Left renal pelvis (tissue), 4 donors: Measurements from ENCODE around the gene PMM2. TPM values are rescaled to one million over a fixed set of nuclear protein-coding genes. Genes with fewer than 3 reads are reported as not detected.
"Not testable (repeated sequence)": the region's sequence is repeated elsewhere in the genome, so short reads cannot be mapped to it uniquely, and the experiment has no call there.

ENCODE experiments used
- DNase-seq, 4 donors: peaks; one replicate each; pipeline ENCODE4 v3.0.0-alpha.2; 2013; ENCODE audit warnings: low read depth in 4 of 4, low spot score in 3 of 4
- polyA plus RNA-seq, 4 donors: library from polyadenylated mRNA; unstranded; fragments of 120-200 nt; gene quantifications; one replicate each; pipeline ENCODE4 v1.2.1, GENCODE V29; 2013; ENCODE audit not compliant: insufficient read length in 4 of 4

The PMM2 gene
- polyA plus RNA-seq, 4 donors: 19.5 to 24.2 (median 22.0) TPM

GRCh38 chr16:8816967-8817655 is 19.5 kb downstream of the PMM2 start:
- DNase-seq: no peak

- no peak for DNase-seq
Measured at GRCh38 chr16:8818504-8819270, 21.0 kb downstream of the PMM2 start.

GRCh38 chr16:8819411-8820034 is 21.9 kb downstream of the PMM2 start:
- no peak for DNase-seq

- no peak for DNase-seq
Measured at GRCh38 chr16:8822403-8822802, 24.8 kb downstream of the PMM2 start.

- DNase-seq: no peak
Measured at GRCh38 chr16:8826278-8826879, 28.7 kb downstream of the PMM2 start.

- no peak for DNase-seq
Measured at GRCh38 chr16:8828541-8829165, 31.0 kb downstream of the PMM2 start.

GRCh38 chr16:8831450-8831849 is 33.8 kb downstream of the PMM2 start:
- DNase-seq: no peak

- DNase-seq: no peak
Measured at GRCh38 chr16:8831871-8832716, 34.5 kb downstream of the PMM2 start.

- no peak for DNase-seq
Measured at GRCh38 chr16:8832717-8833105, 35.1 kb downstream of the PMM2 start.

GRCh38 chr16:8836797-8837196 is 39.2 kb downstream of the PMM2 start:
- not testable (repeated sequence) for DNase-seq

GRCh38 chr16:8837594-8837993 is 40.0 kb downstream of the PMM2 start:
- not testable (repeated sequence) for DNase-seq

GRCh38 chr16:8842016-8842415 is 44.4 kb downstream of the PMM2 start:
- not testable (repeated sequence) for DNase-seq

GRCh38 chr16:8843296-8843695 is 45.7 kb downstream of the PMM2 start:
- DNase-seq: not testable (repeated sequence)

- no peak for DNase-seq
Measured at GRCh38 chr16:8845699-8846298, 48.2 kb downstream of the PMM2 start.

GRCh38 chr16:8846401-8846932 is 48.8 kb downstream of the PMM2 start:
- DNase-seq: no peak

- DNase-seq: no peak
Measured at GRCh38 chr16:8847145-8847544, 49.5 kb downstream of the PMM2 start.

- DNase-seq: no peak
Measured at GRCh38 chr16:8847623-8848022, 50.0 kb downstream of the PMM2 start.

GRCh38 chr16:8848231-8848938 is 50.7 kb downstream of the PMM2 start:
- no peak for DNase-seq

GRCh38 chr16:8848939-8849391 is 51.3 kb downstream of the PMM2 start:
- DNase-seq: no peak
